Stomach (tissue), 4 donors: ENCODE results near the gene ANGPTL7.

Experiments used
- POLR2A ChIP-seq, 4 donors: fragments of 450-650 bp; IDR thresholded peaks; one replicate each; pipeline ENCODE4 v1.6.1; 2016; ENCODE audit warnings: antibody characterized with exemption in 4 of 4, control low read depth in 2 of 4, mild to moderate bottlenecking in 1 of 4, moderate library complexity in 1 of 4
- TF ChIP-seq, protein P1 (sequence below), 7 experiments: fragments of 450-650 bp in 4 of 7; fragments of 200-600 bp in 3 of 7; sonication (generic) in 3 of 7; IDR thresholded peaks; one replicate each; pipeline ENCODE4 v1.5.1; 2016 to 2019; ENCODE audit warnings: antibody characterized with exemption in 7 of 7, control low read depth in 2 of 7, mild to moderate bottlenecking in 1 of 7

DNA sequence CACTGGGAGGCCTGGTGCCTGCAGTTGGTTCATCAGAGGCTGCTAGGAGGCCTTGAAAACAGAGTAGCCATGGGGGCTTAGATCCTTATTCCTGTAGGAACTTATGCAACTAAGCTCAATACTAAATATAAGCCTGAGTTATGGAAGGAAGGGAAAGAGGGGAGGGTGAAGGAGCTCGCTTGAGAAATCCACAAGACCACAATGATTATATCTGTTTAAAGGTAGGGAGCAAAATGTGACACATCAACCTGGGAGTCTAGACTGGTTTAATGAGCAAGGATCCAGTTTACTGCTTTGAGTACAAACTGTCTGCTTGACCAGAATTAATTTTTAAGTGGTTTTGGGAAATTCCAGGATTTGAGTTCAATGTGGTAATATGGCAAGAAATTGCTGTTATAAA is 20.4 kb upstream of the ANGPTL7 start:
- no peak for TF ChIP-seq POLR2A (IDR thresholded peaks at IDR 0.05)
- TF ChIP-seq, protein P1, sequence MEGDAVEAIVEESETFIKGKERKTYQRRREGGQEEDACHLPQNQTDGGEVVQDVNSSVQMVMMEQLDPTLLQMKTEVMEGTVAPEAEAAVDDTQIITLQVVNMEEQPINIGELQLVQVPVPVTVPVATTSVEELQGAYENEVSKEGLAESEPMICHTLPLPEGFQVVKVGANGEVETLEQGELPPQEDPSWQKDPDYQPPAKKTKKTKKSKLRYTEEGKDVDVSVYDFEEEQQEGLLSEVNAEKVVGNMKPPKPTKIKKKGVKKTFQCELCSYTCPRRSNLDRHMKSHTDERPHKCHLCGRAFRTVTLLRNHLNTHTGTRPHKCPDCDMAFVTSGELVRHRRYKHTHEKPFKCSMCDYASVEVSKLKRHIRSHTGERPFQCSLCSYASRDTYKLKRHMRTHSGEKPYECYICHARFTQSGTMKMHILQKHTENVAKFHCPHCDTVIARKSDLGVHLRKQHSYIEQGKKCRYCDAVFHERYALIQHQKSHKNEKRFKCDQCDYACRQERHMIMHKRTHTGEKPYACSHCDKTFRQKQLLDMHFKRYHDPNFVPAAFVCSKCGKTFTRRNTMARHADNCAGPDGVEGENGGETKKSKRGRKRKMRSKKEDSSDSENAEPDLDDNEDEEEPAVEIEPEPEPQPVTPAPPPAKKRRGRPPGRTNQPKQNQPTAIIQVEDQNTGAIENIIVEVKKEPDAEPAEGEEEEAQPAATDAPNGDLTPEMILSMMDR (IDR thresholded peaks at IDR 0.05) = no peak
